Breast epithelium (tissue), 3 donors: ENCODE results near the gene ARID1A.

ENCODE experiments used
- POLR2A ChIP-seq: fragments of 450-650 bp; IDR thresholded peaks from one replicate; pipeline ENCODE4 v1.6.1; 2016; ENCODE audit warnings: antibody characterized with exemption, mild to moderate bottlenecking, moderate library complexity
- POLR2AphosphoS5 ChIP-seq, 3 donors: sonication (generic); formaldehyde crosslinking; IDR thresholded peaks; one replicate each; pipeline ENCODE4 v1.6.1; 2017; ENCODE audit warnings: antibody characterized with exemption in 3 of 3
- TF ChIP-seq, protein P1 (sequence below), 3 donors: fragments of 450-650 bp; IDR thresholded peaks; one replicate each; pipeline ENCODE4 v1.5.1; 2016 to 2017; ENCODE audit warnings: antibody characterized with exemption in 3 of 3, mild to moderate bottlenecking in 3 of 3, moderate library complexity in 3 of 3

DNA sequence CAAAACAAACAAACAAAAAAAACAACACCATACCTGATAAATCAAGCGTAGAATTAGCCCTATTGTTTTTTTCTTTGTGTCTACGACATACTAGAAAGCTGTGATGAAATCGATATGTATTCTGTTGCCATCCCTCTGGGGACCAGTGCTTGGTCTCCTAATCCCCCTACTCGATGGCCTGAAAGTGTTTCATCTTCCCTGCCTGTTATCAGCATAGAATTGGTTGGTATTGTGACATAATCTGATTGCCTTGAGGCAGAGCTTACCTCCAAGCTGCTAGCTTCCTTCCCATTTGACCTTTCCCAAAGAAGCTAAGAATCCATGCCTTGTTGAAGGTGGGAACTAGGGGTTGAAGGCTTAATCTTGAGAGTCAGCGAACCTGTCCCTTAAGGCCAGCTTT, 51.2 kb downstream of the ARID1A start:
- TF ChIP-seq, protein P1, sequence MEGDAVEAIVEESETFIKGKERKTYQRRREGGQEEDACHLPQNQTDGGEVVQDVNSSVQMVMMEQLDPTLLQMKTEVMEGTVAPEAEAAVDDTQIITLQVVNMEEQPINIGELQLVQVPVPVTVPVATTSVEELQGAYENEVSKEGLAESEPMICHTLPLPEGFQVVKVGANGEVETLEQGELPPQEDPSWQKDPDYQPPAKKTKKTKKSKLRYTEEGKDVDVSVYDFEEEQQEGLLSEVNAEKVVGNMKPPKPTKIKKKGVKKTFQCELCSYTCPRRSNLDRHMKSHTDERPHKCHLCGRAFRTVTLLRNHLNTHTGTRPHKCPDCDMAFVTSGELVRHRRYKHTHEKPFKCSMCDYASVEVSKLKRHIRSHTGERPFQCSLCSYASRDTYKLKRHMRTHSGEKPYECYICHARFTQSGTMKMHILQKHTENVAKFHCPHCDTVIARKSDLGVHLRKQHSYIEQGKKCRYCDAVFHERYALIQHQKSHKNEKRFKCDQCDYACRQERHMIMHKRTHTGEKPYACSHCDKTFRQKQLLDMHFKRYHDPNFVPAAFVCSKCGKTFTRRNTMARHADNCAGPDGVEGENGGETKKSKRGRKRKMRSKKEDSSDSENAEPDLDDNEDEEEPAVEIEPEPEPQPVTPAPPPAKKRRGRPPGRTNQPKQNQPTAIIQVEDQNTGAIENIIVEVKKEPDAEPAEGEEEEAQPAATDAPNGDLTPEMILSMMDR (IDR thresholded peaks at IDR 0.05), result no peak
- TF ChIP-seq POLR2A (no peak), POLR2AphosphoS5 (IDR thresholded peaks at IDR 0.05) (no peak)
